NCI-H1436 treated with DMSO at 0.1 percent for 48 hours (cell line): ENCODE measurements around the gene TK1.
A peak's percentile ranks its signal among the peaks of the same experiment; 100 is the strongest.
"Not testable (repeated sequence)": the region's sequence is repeated elsewhere in the genome, so short reads cannot be mapped to it uniquely, and the experiment has no call there.

Experiments used
- DNase-seq: peaks from one replicate; lab custom pipeline; 2025; lab: John Stamatoyannopoulos, UW

Gene TK1

DNA sequence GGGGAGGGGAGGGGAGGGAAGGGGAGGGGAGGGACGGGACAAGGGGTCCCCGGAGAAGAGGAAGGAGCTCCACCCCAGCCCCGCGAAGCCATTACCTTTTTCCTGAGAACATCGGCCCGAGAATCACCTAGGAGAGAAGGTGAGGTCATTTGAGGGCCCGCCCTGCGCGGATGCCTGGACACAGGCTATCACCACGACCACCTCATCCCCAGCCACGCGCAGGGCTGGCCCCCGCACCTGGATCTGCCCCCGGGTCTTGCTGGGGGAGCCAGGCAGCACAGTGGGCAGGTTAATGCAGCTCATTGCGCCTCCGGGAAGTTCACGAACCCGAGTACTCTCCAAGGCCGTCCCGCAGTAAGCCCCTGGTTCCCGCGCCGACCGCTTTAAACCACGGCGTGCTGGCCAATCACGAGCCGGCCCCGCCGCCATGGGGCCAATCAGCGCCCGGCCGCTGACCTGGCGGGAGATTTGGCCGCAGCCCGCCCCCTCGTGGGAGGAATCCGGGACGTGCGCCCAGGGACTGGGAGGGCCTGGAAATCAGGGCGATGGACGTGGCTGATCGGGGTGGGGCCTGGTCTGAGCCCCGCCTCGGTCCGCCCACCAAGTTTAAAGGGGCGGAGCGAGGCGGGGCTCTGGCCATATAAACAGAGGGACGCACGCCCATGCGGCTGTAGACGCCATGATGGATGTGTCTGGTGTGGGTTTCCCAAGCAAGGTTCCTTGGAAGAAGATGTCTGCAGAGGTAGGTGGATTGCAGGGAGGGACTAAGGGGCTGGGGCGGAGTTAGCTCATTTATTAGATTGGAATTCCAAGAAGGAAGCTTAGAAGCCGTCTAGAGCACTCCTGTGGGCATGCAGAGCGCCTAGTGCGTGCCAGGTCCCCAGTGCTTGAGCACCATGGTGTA is at the start of gene TK1, which contains the start of gene AFMID:
TK1 (minus strand) TSS at position 361 of the 904 bp plus-strand sequence; CDS start at position 303, 58 bp downstream.
AFMID (plus strand) TSS at position 671 of the 904 bp plus-strand sequence; CDS start at position 680, 9 bp downstream.
- DNase-seq = peak; percentile 89

- no peak for DNase-seq
Measured at GRCh38 chr17:78235885-78236284, 49.0 kb upstream of the TK1 start.

GRCh38 chr17:78235022-78235421 is 48.2 kb upstream of the TK1 start:
- DNase-seq = not testable (repeated sequence)

GRCh38 chr17:78234261-78234865 is 47.5 kb upstream of the TK1 start:
- DNase-seq = no peak

DNA sequence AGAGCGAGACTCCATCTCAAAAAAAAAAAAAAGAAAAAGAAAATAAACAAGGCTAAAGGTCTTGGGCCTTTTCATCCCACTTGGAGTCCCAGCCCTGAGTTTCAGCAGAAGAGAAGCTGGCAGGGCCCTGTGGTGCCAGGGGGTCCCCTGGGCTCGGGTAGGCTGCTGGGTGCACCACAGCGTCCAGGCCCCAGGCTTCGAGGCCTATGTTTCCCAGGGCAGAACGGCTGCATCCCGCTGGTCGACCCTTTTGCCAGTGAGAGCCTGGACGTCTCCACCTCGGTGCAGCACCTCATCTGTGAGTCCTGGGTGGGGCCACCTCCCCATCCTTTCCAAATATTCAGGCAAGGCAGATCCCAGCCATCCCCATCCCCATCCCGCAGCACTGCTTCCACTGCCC is 46.8 kb upstream of the TK1 start:
- DNase-seq = no peak

DNA sequence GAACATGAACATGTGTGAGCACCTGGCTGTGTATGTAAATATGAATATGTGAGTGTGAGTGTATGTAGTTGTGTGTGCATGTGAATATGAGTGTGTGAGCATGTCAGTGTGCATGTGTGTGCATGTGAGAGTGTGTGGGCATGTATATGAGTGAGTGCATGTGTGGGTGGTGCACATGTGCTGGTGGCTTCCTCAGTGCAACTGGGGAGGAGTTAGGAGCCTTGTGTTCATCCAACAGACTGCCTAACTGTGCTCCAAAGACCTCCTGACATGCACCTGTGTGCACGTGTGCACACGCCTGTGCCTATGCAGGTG is 46.0 kb upstream of the TK1 start:
- no peak for DNase-seq

- DNase-seq = no peak
Measured at GRCh38 chr17:78231991-78232858, 45.4 kb upstream of the TK1 start.

GRCh38 chr17:78230996-78231935 is 44.4 kb upstream of the TK1 start, which contains the start of gene TMEM235:
Gene TMEM235, plus strand, starts transcription at chr17:78231631. Its CDS starts 393 bp downstream, at chr17:78232024.
- no peak for DNase-seq

DNA sequence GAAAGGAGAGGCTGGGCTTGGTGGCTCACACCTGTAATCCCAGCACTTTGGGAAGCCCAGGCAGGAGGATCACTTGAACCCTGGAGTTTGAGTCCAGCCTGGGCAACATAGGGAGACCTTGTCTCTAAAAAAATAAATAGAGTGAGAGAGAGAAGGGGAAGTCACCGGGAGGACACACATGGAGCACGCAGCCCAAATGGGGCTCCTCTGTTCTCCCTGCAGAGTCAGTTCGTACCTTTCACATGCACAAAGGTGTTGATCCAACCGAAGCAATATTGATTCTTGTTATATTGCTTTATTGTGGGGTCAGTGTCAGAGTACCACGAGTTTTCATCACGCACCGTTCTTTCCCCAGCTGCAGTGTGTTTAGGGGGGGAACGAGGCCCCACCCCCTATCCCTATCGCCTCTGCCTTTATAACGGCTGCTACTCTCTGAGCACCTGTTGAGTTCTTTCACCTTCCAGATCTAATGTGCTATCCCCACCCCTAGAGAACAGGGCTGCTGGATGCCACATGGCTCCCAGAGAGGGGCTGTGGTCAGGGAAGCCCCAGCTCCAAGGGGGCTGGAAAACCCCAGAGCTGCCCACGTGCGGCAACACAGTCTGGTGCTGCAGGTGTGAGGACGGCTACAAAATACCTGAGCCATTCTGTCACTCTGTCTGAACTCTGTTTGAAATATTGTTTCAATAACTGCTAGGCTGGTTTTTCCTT is 43.6 kb upstream of the TK1 start:
- no peak for DNase-seq

- DNase-seq = no peak
Measured at GRCh38 chr17:78228176-78228575, 41.3 kb upstream of the TK1 start.

GRCh38 chr17:78227455-78227916 is 40.6 kb upstream of the TK1 start:
- no peak for DNase-seq

DNA sequence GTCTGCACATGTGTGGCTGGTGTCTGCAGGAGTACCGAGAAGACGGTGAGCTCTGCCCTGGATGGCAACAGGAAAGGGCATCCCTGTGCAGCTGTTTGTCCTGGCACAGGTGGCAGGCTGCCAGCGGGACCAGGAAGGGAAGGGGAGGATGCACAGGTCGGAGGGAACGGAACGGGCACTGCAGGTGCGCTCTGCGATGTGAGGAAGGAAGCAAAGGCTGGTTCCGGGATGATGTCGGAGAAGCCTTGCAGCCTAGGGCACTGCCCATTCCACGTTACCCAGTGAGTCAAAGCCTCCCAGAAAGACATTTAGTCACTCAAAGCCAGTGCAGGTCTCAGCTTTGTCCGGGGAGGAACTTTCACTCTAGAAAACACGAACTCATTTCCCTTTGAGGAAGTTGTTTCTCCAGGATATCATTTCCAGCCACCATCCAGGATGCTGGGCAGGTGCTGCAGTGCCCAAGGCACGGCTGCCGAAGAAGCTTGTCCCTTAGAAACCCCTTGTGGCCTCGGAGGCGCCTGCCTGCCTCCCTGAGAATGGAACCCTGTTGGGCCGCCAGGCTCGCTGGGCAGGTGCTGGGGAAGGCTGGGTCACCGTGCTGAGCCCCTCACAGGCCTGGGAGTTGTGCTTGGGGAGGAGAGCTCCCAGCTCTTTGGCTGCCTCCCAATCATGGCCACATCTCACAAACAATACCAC is 40.1 kb upstream of the TK1 start:
- no peak for DNase-seq

DNA sequence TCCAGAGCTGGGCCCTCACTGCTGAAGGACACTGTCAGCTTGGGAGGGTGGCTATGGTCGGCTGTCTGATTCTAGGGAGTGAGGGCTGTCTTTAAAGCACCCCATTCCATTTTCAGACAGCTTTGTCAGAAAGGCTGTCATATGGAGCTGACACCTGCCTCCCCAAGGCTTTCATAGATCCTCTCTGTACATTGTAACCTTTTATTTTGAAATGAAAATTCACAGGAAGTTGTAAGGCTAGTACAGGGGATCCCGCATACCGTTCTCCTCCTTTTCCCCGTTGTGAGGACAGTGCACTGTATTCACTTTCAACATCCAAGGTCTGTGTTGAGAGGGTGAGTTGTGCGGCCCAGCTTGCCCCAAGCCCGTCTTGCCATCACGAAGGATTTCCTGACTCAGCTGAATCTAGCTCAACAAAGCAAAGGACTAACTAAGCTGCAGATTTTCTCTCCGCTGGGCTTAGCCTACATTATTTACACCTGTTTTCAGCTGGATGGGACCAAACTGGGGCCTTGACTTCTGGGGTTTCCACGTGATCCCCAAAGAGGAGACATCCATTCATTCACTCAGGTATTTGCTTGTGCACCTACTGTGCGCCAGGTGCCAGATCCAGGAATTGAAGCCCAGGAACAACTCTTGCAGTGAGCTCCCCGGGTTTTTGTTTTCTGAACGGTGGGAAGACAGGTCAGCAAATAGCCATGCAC is 39.4 kb upstream of the TK1 start:
- DNase-seq = no peak

- no peak for DNase-seq
Measured at GRCh38 chr17:78225088-78225865, 38.4 kb upstream of the TK1 start.

DNA sequence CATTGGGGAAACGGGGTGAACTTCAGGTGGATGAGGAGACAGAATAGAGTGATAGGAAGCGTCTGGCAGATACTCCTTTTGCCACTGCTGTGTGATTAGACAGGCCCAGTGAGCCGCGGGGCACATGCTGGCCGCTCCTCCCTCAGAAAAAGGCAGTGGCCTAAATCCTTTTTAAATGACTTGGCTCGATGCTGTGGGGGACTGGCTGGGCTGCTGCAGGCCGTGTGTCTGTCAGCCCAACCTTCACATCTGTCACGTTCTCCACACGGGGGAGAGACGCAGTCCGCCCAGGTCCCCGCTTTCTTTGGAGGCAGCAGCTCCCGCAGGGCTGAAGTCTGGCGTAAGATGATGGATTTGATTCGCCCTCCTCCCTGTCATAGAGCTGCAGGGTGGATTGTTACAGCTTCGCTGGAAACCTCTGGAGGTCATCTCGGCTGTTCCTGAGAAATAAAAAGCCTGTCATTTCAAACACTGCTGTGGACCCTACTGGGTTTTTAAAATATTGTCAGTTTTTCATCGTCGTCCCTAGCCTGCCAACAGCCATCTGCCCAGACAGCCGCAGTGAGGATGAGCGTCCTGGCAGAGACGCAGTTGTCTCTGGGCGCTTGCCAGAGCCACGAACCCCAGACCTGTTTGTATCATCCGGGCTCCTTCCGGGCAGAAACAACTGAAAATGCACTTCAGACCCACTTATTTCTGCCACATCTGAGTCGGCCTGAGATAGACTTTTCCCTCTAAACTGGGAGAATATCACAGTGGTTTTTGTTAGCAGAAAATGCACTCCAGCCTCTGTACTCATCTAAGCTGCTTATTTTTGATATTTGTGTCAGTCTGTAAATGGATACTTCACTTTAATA is 37.6 kb upstream of the TK1 start:
- DNase-seq = no peak

DNA sequence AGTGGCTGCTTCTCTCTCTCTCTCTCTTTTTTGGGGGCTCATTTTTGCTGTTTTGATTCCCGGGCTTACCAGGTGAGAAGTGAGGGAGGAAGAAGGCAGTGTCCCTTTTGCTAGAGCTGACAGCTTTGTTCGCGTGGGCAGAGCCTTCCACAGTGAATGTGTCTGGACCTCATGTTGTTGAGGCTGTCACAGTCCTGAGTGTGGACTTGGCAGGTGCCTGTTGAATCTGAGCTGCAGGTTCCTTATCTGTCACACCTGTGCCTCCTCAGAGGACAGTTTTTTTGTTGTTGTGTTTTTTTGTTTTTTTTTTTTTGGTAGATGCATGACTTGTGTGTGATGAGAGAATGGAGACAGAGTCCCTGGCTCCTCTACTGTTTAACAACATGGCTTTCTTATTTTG is 36.9 kb upstream of the TK1 start:
- DNase-seq = no peak

GRCh38 chr17:78223061-78223460 is 36.2 kb upstream of the TK1 start:
- DNase-seq = no peak
